ENCODE measurements around the gene ATG9A. TPM values are rescaled to one million over a fixed set of nuclear protein-coding genes. Genes with fewer than 3 reads are reported as not detected.

ATG9A gene
- total RNA-seq: 10 to 100 TPM; 78.8 to 80.3 TPM

- H3K27ac ChIP-seq: peak within 1 kb of the TSS; percentile 95 to 97
- peak; percentile 99 for DNase-seq (ENCODE audit: low spot score)
- H3K4me3 ChIP-seq: peak within 1 kb of the TSS; percentile 77 to 86
- H3K4me1 ChIP-seq: peaks cover 0 to 35% of the 10 kb centered on the region in 2 donors
- H3K9me3 ChIP-seq: no peaks in the 10 kb centered on the region
- no peak for TF ChIP-seq CTCF (IDR thresholded peaks at IDR 0.05)
- H3K27me3 ChIP-seq: no peaks in the 10 kb centered on the region
- H3K36me3 ChIP-seq: peaks cover 45% of the 10 kb centered on the region
Observed at GRCh38 chr2:219229305-219230058, at the start of gene ATG9A, which contains the start of gene ANKZF1. Gene ATG9A (minus strand): TSS chr2:219229636. CDS start chr2:219228024, 1,612 bp downstream. Gene ANKZF1 (plus strand): TSS chr2:219229806. CDS start chr2:219230258, 452 bp downstream.

GRCh38 chr2:219278655-219279150, 49.3 kb upstream of the ATG9A start:
- H3K4me1 ChIP-seq: peaks cover 0 to 39% of the 10 kb centered on the region in 2 donors
- peak overlapping the region; percentile 97 to 99 for H3K27ac ChIP-seq
- H3K9me3 ChIP-seq: no peaks in the 10 kb centered on the region
- H3K4me3 ChIP-seq: peak overlapping the region; percentile 80 to 85
- no peaks in the 10 kb centered on the region for H3K27me3 ChIP-seq
- TF ChIP-seq CTCF (IDR thresholded peaks at IDR 0.05): no peak
- H3K36me3 ChIP-seq: peaks cover 28% of the 10 kb centered on the region
- no peak for DNase-seq (ENCODE audit: low spot score)

- H3K4me3 ChIP-seq: peak overlapping the region in 1 of 2 donors; percentile 4
- peaks cover 24% of the 10 kb centered on the region for H3K36me3 ChIP-seq
- no peaks in the 10 kb centered on the region for H3K27me3 ChIP-seq
- peaks cover 0 to 39% of the 10 kb centered on the region in 2 donors for H3K4me1 ChIP-seq
- no peaks in the 10 kb centered on the region for H3K9me3 ChIP-seq
- peak overlapping the region; percentile 97 to 99 for H3K27ac ChIP-seq
- TF ChIP-seq CTCF (IDR thresholded peaks at IDR 0.05): peak; percentile 94 to 99
- DNase-seq (ENCODE audit: low spot score): peak; percentile 87
Observed at GRCh38 chr2:219277703-219278654, 48.5 kb upstream of the ATG9A start.

- H3K36me3 ChIP-seq: no peaks in the 10 kb centered on the region
- H3K27me3 ChIP-seq: no peaks in the 10 kb centered on the region
- H3K9me3 ChIP-seq: no peaks in the 10 kb centered on the region
- peaks cover 0 to 24% of the 10 kb centered on the region in 2 donors for H3K4me1 ChIP-seq
- H3K4me3 ChIP-seq: no peak overlapping the region
- H3K27ac ChIP-seq: peak overlapping the region; percentile 52 to 90
- DNase-seq (ENCODE audit: low spot score): peak; percentile 76
- no peak for TF ChIP-seq CTCF (IDR thresholded peaks at IDR 0.05)
Observed at GRCh38 chr2:219274361-219274921, 45.0 kb upstream of the ATG9A start.

GRCh38 chr2:219273937-219274336, 44.5 kb upstream of the ATG9A start:
- Histone ChIP-seq H3K4me1 (peaks cover 0 to 24% of the 10 kb centered on the region in 2 donors), H3K27me3 (no peaks in the 10 kb centered on the region), H3K27ac (peak overlapping the region; percentile 52 to 90), H3K9me3 (no peaks in the 10 kb centered on the region), H3K4me3 (no peak overlapping the region), H3K36me3 (no peaks in the 10 kb centered on the region)
- DNase-seq (ENCODE audit: low spot score): no peak
- TF ChIP-seq CTCF (IDR thresholded peaks at IDR 0.05): no peak

Data from right atrium auricular region (tissue), 2 donors.